SK-N-SH treated with all-trans-retinoic acid at 6 μM for 48 hours (cell line): Measurements from ENCODE around the gene ANKRD29.

Experiments
- ISL1 ChIP-seq: fragments of 250-450 bp; sonication (Bioruptor Pico); IDR thresholded peaks from 2 replicates; pipeline ENCODE4 v2.1.2; 2022; ENCODE audit warnings: mild to moderate bottlenecking, moderate library complexity
- ZNF70 ChIP-seq: fragments of 450-650 bp; formaldehyde crosslinking; IDR thresholded peaks from 2 replicates; pipeline ENCODE4 v1.5.0; 2020; ENCODE audit warnings: mild to moderate bottlenecking, moderate library complexity
- TF ChIP-seq, protein P1 (sequence below): fragments of 250-450 bp; sonication (Bioruptor Pico); IDR thresholded peaks from 2 replicates; pipeline ENCODE4 v1.5.1; 2021; ENCODE audit warnings: mild to moderate bottlenecking, moderate library complexity

DNA sequence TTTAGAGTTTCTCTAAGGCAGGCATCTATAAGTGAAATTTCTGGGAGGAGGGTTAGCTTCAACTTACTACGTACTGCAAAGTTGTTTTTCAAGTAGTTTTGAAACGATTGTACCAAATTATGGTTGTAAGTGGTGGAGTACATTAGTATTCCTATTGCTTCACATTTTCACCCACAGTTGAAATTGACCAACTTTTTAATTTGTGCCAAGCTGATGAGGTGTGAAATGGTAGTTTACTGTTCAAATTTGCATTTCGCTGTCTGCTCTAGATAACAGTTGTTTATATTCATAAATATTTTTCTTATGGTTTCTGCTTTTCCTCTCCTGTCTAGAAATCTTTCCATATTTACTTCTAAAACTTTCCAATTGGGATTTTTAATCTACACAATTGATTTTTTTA lies 95.0 kb downstream of the ANKRD29 start:
- TF ChIP-seq, protein P1, sequence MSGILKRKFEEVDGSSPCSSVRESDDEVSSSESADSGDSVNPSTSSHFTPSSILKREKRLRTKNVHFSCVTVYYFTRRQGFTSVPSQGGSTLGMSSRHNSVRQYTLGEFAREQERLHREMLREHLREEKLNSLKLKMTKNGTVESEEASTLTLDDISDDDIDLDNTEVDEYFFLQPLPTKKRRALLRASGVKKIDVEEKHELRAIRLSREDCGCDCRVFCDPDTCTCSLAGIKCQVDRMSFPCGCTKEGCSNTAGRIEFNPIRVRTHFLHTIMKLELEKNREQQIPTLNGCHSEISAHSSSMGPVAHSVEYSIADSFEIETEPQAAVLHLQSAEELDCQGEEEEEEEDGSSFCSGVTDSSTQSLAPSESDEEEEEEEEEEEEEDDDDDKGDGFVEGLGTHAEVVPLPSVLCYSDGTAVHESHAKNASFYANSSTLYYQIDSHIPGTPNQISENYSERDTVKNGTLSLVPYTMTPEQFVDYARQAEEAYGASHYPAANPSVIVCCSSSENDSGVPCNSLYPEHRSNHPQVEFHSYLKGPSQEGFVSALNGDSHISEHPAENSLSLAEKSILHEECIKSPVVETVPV (CRISPR knock-in tag) = no peak
- TF ChIP-seq ISL1 (CRISPR knock-in tag) (no peak), ZNF70 (CRISPR knock-in tag) (no peak)
